Smooth muscle cell (in vitro differentiated cells): ENCODE results near the gene CD33. TPM values are rescaled to one million over a fixed set of nuclear protein-coding genes. Genes with fewer than 3 reads are reported as not detected.

Experiments used
- DNase-seq: peaks from one replicate; lab custom pipeline; 2025; ENCODE audit not compliant: unreplicated experiment; lab: John Stamatoyannopoulos, UW
- H2AFZ ChIP-seq: fragments of 200-600 bp; sonication (generic); 2 replicates; pipeline ENCODE4 v1.6.0; 2016; ENCODE audit warnings: antibody characterized with exemption, low read depth, mild to moderate bottlenecking
- H3F3A ChIP-seq: fragments of 200-600 bp; sonication (generic); 2 replicates; pipeline ENCODE4 v1.6.0; 2017; ENCODE audit warnings: antibody characterized with exemption, low read depth
- H3K27ac ChIP-seq: fragments of 200-600 bp; sonication (generic); 2 replicates; pipeline ENCODE4 v1.5.1; 2016; ENCODE audit warnings: low read depth, mild to moderate bottlenecking
- H3K27me3 ChIP-seq: fragments of 200-600 bp; sonication (generic); 2 replicates; pipeline ENCODE4 v1.6.1; 2016; ENCODE audit warnings: low read depth, mild to moderate bottlenecking
- H3K36me3 ChIP-seq: fragments of 200-600 bp; sonication (generic); 2 replicates; pipeline ENCODE4 v1.5.1; 2016; ENCODE audit warnings: low read depth
- H3K4me1 ChIP-seq: fragments of 200-600 bp; sonication (generic); 2 replicates; pipeline ENCODE4 v1.5.1; 2016; ENCODE audit warnings: low read depth
- H3K4me2 ChIP-seq: fragments of 200-600 bp; sonication (generic); 2 replicates; pipeline ENCODE4 v1.6.0; 2016; ENCODE audit warnings: mild to moderate bottlenecking
- H3K4me3 ChIP-seq: fragments of 200-600 bp; sonication (generic); 2 replicates; pipeline ENCODE4 v1.5.1; 2016; ENCODE audit warnings: mild to moderate bottlenecking
- H3K79me2 ChIP-seq: fragments of 200-600 bp; sonication (generic); 2 replicates; pipeline ENCODE4 v1.6.0; 2016; ENCODE audit warnings: low read depth, mild to moderate bottlenecking
- H3K9ac ChIP-seq: fragments of 200-600 bp; sonication (generic); 2 replicates; pipeline ENCODE4 v1.6.0; 2016; ENCODE audit warnings: low read depth
- H3K9me3 ChIP-seq: fragments of 200-600 bp; sonication (generic); replicated peaks from 2 replicates; pipeline ENCODE4 v1.5.1; 2016; ENCODE audit warnings: low read depth
- H4K20me1 ChIP-seq: fragments of 200-600 bp; sonication (generic); 2 replicates; pipeline ENCODE4 v1.6.0; 2016; ENCODE audit warnings: low read depth
- CTCF ChIP-seq: fragments of 200-600 bp; sonication (generic); IDR thresholded peaks from 2 replicates; pipeline ENCODE4 v1.5.1; 2017; ENCODE audit warnings: borderline replicate concordance, mild to moderate bottlenecking, antibody characterized with exemption; ENCODE audit not compliant: insufficient read depth, poor library complexity, severe bottlenecking
- WGBS: methylation state at CpG from one replicate; pipeline ENCODE4 v1.1.7; 2016; ENCODE audit warnings: low lambda C conversion rate; 5-methylcytosine and 5-hydroxymethylcytosine counted together
- polyA plus RNA-seq: library from polyadenylated mRNA; unstranded; fragments of >200 nt; fragmentation: Nextera tagmentation; extraction: Ambion mirVana; gene quantifications from 2 replicates; pipeline ENCODE4 v1.2.1, GENCODE V29; 2016
- total RNA-seq: library from RNA; depleted of rRNA; stranded (reverse); fragments of >200 nt; gene quantifications from 2 replicates; pipeline ENCODE4 v1.2.3, GENCODE V29; 2014

Gene CD33
- total and polyA plus RNA-seq, 2 experiments from 2014 or later: not detected

DNA sequence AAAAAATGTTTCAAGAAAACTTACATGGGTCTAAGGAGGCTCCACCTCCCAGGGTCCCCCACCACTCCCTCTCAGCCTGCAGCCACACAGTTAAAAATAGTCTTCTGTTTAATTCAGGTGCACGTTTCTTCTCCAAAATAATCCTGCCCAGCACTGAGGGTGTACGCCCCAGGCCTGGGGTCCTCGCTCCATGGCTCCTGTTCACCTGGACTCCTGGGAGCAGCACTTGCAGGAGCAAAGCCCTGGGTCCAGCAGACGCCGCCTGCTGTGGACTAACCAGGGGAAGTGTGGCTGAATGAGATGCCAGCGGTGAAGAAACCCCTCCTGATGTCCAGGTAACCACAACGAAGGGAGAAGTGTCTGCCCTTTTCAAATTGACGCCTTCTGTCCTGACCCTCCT lies 41.3 kb upstream of the CD33 start:
- peaks cover 16% of the 10 kb centered on the region for H3K27me3 ChIP-seq
- no peaks in the 10 kb centered on the region for H3K4me1 ChIP-seq
- H3K4me3 ChIP-seq: no peak overlapping the region
- no peak overlapping the region for H3K4me2 ChIP-seq
- 86% methylated on average over 8 of the region's 8 CpGs for WGBS
- no peaks in the 10 kb centered on the region for H3K79me2 ChIP-seq
- no peak for DNase-seq
- H3K36me3 ChIP-seq: no peaks in the 10 kb centered on the region
- H4K20me1 ChIP-seq: no peaks in the 10 kb centered on the region
- no peak overlapping the region for H2AFZ ChIP-seq
- no peak overlapping the region for H3K27ac ChIP-seq
- no peak overlapping the region for H3K9ac ChIP-seq
- no peaks in the 10 kb centered on the region for H3K9me3 ChIP-seq
- TF ChIP-seq CTCF: no peak
- no peaks in the 10 kb centered on the region for H3F3A ChIP-seq

GRCh38 chr19:51185069-51185867 lies 39.6 kb upstream of the CD33 start:
- Histone ChIP-seq H3K79me2 (no peaks in the 10 kb centered on the region), H3K4me1 (no peaks in the 10 kb centered on the region), H3K4me3 (no peak overlapping the region), H4K20me1 (no peaks in the 10 kb centered on the region), H3K9ac (no peak overlapping the region), H3K36me3 (no peaks in the 10 kb centered on the region), H3K9me3 (no peaks in the 10 kb centered on the region), H3K27me3 (peaks cover 16% of the 10 kb centered on the region), H2AFZ (no peak overlapping the region), H3K27ac (no peak overlapping the region), H3K4me2 (no peak overlapping the region), H3F3A (no peaks in the 10 kb centered on the region)
- WGBS: 93% methylated on average over 25 of the region's 25 CpGs
- no peak for TF ChIP-seq CTCF
- DNase-seq: no peak

DNA sequence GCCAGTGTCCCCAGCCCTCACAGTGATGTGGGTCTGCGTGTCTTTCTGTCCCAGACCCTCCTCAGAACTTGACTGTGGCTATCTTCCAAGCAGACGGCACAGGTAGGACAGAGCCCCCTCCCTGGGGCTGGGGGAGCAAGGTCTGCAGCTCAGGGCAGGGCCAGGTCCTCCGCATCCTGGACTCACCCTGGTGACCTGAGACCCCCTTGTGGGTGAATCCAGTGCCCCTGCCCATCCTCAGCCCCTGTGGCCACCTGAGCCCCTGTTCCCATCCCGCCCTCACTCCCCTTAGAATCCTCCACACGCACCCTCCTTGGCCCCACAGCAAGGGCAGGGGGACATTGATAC lies 39.0 kb upstream of the CD33 start:
- 83% methylated on average over 5 of the region's 5 CpGs for WGBS
- no peak for TF ChIP-seq CTCF
- no peaks in the 10 kb centered on the region for H3K4me1 ChIP-seq
- H3K4me2 ChIP-seq: no peak overlapping the region
- DNase-seq: no peak
- no peak overlapping the region for H3K9ac ChIP-seq
- H3F3A ChIP-seq: no peaks in the 10 kb centered on the region
- H3K4me3 ChIP-seq: no peak overlapping the region
- H3K79me2 ChIP-seq: no peaks in the 10 kb centered on the region
- H3K9me3 ChIP-seq: no peaks in the 10 kb centered on the region
- H4K20me1 ChIP-seq: no peaks in the 10 kb centered on the region
- no peak overlapping the region for H3K27ac ChIP-seq
- no peaks in the 10 kb centered on the region for H3K36me3 ChIP-seq
- peaks cover 16% of the 10 kb centered on the region for H3K27me3 ChIP-seq
- no peak overlapping the region for H2AFZ ChIP-seq

DNA sequence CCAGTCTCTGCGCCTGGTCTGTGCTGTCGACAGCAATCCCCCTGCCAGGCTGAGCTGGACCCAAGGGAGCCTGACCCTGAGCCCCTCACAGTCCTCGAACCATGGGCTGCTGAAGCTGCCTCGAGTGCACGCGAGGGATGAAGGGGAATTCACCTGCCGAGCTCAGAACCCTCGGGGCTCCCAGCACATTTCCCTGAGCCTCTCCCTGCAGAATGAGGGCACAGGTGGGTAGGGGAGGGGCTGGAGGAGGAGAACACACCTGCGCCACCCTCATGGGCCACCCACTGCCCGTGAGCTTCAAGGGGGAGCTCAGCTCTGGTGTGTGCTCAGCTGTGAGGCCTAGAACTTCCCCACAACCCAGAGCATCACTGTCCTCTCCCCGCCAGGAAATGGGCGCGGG lies 38.6 kb upstream of the CD33 start:
- TF ChIP-seq CTCF: no peak
- Histone ChIP-seq H3F3A (no peaks in the 10 kb centered on the region), H2AFZ (no peak overlapping the region), H3K9ac (no peak overlapping the region), H3K27me3 (peaks cover 16% of the 10 kb centered on the region), H3K4me3 (no peak overlapping the region), H3K36me3 (no peaks in the 10 kb centered on the region), H3K9me3 (no peaks in the 10 kb centered on the region), H4K20me1 (no peaks in the 10 kb centered on the region), H3K4me1 (no peaks in the 10 kb centered on the region), H3K79me2 (no peaks in the 10 kb centered on the region), H3K4me2 (no peak overlapping the region), H3K27ac (no peak overlapping the region)
- no peak for DNase-seq
- 77% methylated on average over 13 of the region's 13 CpGs for WGBS
